ENCODE data around the gene MAP3K3.

MAP3K3 gene

GRCh38 chr17:63694950-63695773, 72.9 kb downstream of the MAP3K3 start:
- DNase-seq: no peak

DNA sequence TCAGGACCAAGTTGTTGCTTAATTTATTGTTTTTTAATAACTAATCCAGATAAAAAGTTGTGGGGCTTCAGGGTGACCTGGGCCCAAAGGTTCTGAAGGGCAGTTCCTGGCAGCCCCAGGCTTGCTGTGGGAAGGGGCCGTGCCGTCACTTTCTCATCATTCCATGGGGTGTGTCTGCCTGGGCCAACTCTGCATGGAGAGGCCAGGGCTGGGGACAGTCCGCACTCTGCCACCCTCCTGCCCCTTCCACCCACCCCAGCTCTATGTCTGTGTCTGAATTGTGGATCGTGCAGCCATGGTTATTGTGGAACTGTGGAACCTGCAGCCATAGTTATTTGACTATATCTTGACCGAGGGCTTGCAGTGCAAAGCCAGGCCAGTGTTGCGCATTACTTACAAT, 73.7 kb downstream of the MAP3K3 start:
- no peak for DNase-seq

DNA sequence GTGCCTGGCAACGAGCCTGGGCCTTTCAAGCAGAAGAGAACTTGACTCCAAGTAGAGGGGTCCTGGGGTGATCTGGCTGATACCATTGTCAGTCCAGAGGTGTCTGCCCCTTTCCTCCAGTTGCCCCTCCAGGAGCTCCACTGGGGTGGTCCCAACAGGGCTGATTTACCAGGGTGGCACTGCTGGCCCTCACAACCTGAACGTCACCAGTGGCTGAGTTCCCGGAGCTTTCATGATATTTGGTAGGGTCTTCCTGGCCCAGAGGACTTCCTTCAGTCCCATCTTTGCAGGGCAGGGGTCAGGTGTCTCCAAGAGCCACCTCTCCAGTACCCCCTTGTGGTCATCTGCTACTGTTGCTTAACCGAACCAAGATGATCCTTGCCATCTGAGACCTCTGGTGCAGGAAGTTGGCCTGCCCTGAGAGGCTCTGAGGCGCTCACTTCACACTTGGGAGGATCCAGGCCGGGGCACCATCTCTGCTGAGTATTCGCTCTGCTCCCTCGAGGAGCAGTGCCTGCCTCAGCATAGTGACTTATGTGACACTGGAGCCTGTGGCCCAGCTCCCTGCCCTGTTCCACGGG, 74.3 kb downstream of the MAP3K3 start:
- DNase-seq: no peak

- peak; percentile 64 to 67 for DNase-seq
These were observed 75.4 kb downstream of the MAP3K3 start for GRCh38 chr17:63697341-63698286.

DNA sequence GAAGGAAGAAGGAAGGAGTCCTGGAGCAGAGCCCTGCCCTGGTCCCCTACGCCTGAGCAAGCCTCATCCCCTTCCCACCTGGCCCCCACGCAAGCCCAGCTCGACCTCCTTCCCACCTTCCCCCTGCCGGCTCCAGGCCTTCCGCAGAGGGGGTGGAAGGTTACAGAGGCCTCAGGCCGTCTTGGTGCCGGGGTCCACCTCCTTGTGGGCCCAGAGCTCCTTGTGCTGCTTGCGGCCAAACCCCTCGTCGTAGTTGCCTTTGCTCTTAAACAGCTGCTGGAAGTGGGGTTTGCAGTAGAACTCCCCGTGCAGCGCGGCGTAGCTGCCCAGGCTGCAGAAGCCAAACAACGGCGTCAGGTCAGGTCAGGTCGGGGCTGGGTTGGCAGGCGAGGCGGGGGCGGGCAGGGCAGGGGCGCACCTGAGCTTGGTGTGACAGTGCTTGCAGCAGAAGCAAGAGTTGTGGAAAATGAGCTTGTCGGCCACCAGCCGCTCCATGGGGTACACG, 76.2 kb downstream of the MAP3K3 start:
- no peak for DNase-seq

DNA sequence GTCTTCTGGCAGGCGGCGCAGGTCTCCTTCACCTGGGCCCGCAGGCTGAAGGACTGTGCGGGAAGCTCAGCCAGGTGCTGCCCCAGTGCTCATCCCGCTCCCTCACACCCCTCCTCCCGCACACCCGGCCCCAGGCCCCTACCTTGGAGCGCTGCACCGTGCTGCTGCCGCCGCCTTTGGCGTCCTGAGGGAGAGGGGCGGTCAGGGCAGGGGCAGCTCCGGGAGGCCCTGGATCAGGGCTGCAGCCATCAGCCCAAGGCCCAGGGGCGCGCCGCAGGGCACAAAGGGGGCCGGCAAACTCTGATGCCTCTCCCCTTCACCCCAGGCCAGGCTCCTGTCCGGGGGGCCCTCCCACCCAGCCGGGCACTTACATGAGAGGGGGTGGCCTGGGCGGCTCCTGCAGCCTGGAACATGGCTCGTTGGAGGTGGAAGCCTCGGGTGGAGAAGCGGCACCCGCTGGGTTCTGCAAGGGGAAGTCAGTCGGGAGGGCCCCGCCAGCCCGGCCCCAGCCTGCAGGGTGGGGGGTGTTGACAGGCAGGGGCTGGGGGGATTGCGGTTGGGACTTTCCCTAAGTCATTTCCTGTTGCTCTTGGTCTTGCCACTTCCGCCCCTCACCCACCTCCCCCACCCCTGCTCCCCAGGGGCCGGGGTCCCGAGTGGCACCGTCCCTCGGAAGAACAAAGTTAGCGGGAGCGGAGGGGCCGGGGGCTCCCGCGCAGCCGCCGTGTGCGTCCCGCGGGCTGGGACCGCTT, 76.8 kb downstream of the MAP3K3 start:
- DNase-seq: peak; percentile 53 to 59

GRCh38 chr17:63699638-63700527, 77.7 kb downstream of the MAP3K3 start, which contains the start of gene LIMD2:
LIMD2 (minus strand) TSS chr17:63700125; CDS start chr17:63699298, 827 bp downstream.
- peak; percentile 63 to 71 for DNase-seq

DNA sequence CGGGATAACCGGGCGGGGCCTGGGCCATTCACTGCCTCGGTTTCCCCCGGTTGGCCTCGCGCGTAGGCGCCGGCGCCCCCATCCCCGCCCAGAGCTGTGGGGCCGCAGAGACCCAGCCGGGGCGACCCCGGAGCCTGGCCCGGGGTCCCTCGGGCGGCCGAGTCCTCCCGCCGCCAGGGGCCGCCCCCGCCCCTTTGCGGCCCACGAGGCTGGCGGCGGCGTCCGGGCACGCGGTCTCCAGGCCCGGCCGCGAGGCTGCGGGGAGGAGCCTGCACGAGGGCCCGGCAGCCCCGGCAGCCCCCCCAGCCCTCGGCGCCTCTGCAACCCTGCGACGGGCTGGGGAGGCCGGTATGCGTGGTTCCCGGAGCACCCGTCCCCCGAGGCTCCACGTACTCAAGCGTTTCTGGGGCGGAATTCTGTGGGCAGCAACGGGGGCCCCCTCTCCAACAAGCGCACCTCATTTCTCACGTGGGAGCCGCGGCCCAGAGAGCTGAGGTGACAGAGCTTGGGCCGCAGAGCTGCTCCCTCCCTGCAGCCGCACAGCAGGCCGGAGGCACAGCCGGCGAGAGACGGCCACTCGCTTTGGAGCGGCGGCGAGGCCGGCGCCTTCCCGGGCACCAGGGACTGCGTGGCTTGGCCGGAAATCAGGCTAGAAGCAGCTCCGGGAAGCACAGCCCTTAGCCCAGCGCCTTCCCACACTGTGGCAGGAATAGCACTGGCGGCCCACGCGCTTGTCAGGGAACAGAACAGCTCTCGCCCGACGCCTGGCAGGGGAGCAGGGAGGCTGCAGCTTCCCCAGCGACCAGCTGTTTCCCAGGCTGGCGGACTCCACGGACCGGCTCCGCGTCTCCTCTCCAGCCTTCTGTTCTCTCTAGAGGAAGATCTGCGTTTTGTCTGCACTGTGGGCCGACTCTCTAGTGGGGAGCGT, 78.6 kb downstream of the MAP3K3 start:
- DNase-seq: peak; percentile 33 to 49

- no peak for DNase-seq
These were observed 79.2 kb downstream of the MAP3K3 start for GRCh38 chr17:63701456-63701820.

GRCh38 chr17:63701868-63702720, 79.9 kb downstream of the MAP3K3 start:
- peak; percentile 48 to 52 for DNase-seq

- no peak for DNase-seq
These were observed 80.5 kb downstream of the MAP3K3 start for GRCh38 chr17:63702721-63703015.

GRCh38 chr17:63703029-63703428, 80.8 kb downstream of the MAP3K3 start:
- DNase-seq: no peak

DNA sequence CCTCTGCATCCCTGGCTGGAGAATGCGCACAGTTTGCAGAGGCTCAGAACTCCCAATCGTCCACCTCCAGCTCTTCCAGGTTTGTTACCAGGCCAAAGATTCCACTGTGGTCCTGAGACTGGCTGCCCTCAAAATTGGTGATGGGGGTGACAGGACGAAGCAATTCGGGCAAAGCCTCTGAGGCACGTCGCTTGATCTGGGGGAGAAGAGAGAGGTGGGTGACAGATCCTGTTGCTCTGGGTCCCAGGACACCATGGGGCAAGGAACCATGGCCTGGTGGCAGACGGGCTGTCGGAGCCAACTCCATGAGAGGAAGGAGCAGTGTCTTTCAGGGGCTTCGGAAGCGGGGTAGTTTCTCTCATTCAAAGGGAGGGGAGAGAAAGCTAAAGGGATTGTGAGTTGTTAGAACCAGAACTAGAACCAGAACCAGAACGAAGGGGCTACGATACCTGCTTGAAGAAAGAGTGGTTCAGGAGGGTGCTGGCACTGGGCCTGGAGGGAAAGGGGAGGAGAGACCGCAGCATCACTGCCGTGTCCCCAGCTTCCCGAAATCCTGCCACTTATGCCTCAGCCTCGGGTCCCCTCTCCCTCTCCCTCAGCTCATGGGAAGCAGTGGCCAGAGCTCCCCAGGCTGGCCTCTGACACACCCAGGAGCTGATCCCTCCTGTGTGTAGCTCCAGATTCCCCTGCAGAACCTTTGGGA, 81.5 kb downstream of the MAP3K3 start:
- no peak for DNase-seq

DNA sequence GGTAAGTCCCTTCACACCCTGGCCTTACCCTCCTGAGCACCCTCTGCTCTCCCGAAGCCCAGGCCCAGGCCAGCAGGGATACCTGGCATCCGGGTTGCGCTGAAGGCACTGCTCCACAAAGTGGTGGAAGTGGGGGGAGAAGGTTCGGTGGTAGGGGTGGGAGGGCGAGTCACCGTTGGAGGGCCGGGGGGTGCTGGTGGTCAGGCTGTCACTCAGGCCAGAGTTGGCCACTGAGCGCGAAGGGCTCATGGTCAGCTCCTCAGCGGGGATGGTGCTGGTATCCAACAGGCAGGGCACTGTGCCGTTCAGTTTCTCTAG, 82.0 kb downstream of the MAP3K3 start:
- no peak for DNase-seq

DNA sequence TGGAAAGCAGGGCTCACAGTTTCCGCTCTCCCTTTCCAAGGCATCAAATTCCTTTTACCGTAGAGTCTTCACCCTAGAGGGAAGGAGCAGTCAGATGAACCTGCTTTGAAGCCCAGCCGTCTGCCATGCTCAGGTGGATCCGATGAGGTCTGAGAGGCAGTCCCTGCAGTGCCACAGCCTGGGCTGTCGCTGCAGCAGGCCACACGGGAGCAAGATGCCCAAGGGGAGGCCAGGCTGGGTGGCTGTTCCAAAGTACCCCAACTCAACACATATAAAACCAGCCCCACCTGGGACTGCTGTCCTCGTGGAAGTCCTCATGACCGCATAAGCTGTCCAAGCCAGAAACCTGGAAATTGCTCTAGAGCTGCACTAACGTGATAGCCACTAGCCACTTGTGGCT, 82.6 kb downstream of the MAP3K3 start:
- no peak for DNase-seq

- no peak for DNase-seq
These were observed 83.4 kb downstream of the MAP3K3 start for GRCh38 chr17:63705657-63706056.

- no peak for DNase-seq
These were observed 84.3 kb downstream of the MAP3K3 start for GRCh38 chr17:63706336-63707082.

DNA sequence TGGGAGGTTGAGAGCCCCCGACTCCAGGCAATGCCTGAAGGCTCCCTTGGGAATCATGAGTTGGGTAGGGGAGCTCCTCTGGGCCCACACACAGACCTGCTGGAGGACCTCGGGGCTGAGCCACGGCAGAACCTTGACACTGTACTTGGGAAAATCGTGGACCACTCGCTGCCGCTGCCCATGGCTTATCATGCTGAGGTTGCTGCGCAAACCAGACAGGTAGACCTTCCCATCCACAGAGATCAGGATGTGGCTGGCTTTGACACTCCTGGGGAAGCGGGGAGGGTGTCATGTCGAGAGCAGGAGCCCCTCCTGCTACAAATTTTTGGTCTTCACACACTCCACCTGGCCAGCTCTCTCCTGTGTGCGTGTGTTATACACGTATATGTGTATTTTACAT, 84.9 kb downstream of the MAP3K3 start:
- no peak for DNase-seq
